DMS53 treated with DMSO at 0.1 percent for 48 hours (cell line): ENCODE results near the gene TRIM44.

Source experiments
- DNase-seq: peaks from one replicate; lab custom pipeline; 2025; ENCODE audit not compliant: unreplicated experiment; lab: John Stamatoyannopoulos, UW

Gene TRIM44

GRCh38 chr11:35671396-35672127, 9.0 kb downstream of the TRIM44 start:
- DNase-seq, result no peak

GRCh38 chr11:35672608-35673007, 10.0 kb downstream of the TRIM44 start:
- DNase-seq, result no peak

GRCh38 chr11:35675901-35676610, 13.5 kb downstream of the TRIM44 start:
- no peak for DNase-seq

GRCh38 chr11:35676611-35676965, 14.0 kb downstream of the TRIM44 start:
- no peak for DNase-seq

- DNase-seq, result no peak
Measured at GRCh38 chr11:35677904-35678303, 15.3 kb downstream of the TRIM44 start.

DNA sequence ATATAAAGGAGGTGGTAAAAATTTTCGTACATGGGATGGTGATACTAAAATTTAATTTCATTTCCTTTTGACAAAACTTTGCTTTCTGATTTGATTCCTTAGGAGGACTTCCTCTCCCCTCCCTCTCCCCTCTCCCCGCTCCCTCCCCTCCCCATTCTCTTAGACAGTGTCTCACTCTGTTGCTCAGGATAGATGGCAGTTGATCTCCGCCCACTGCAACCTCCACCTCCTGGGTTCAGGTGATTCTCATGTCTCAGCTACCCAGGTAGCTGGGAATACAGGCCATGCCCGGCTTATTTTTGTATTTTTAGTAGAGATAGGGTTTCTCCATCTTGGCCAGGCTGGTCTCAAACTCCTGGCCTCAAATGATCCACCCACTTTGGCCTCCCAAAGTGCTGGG, 15.9 kb downstream of the TRIM44 start:
- DNase-seq, result no peak

- DNase-seq, result no peak
Measured at GRCh38 chr11:35678975-35679374, 16.4 kb downstream of the TRIM44 start.

- no peak for DNase-seq
Measured at GRCh38 chr11:35680506-35680905, 17.9 kb downstream of the TRIM44 start.

DNA sequence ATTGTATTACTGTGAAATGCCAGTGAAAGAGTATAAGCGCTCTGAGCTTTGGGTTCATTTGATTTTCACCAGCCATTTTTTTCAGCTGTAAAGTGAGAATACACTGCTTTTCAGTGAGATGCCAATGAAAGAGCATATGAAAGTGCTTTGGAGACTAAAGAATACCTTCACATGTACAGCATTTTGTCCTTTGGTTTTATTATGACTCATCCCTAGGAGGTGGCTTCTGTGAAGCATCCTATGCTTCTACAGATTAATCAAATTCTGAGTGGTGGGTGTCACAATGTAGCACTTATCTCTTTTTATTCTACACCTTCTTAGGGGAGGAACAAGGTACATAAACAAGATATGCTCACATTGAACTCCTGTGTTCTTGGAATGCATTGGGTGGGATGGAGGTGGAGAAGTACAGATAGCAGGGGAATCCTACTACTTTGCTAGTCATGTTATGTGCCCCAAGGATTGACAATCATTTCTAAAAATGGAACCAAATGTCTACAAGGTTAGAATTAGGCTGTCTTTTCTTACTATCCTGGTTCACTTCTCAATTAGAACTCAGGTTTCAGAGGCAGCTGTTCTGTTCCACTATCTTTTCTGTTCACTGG, 18.7 kb downstream of the TRIM44 start:
- DNase-seq, result no peak

GRCh38 chr11:35682230-35683173, 19.9 kb downstream of the TRIM44 start:
- no peak for DNase-seq

DNA sequence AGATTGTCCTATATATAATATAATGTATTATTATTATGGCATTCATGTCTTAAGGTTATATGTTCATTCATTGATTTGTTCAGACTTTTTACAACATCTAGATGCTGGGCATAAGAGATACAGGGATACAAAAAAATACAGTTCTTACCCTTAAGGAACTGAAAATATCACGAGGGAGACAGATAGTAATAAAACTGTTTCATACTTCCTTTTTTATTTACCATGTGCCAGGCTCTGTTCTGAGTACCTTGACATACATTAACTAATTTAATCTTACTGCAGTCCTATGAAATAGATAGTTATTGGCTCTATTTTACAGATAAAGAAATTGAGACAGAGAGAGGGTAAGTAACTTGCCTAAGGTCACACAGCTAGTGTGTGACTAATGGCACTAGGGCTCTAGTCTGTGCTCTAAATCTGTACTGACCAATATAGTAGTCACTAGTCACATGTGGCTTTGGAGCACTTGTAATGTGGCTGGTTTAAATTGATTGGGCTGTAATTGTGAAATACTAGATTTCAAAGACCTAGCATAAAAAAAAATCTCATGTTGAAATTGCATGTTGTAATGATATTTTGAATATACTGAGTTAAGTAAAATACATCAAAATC, 21.3 kb downstream of the TRIM44 start:
- no peak for DNase-seq

- DNase-seq, result no peak
Measured at GRCh38 chr11:35688023-35688422, 25.4 kb downstream of the TRIM44 start.

- DNase-seq, result no peak
Measured at GRCh38 chr11:35689081-35689996, 26.8 kb downstream of the TRIM44 start.

DNA sequence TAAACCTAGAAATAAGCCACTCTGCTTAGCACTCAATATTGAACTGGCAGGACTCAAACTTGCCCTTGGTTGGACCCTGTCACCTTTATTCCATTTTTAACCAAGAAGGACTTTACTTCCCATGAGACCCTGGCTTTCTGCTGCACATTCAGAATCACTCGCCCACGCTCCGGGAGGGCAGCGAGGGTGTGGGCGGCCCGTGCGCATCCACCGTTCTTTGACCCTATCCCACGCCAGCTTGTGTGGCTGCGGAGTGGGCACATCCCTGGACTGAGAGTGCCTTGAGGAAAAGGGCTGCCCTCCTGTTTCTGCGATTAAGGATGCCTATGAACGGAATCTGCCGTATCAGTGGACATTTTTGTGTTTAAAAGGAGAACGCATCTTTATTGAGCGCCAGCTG, 39.6 kb downstream of the TRIM44 start:
- no peak for DNase-seq

- DNase-seq, result no peak
Measured at GRCh38 chr11:35709376-35709775, 46.8 kb downstream of the TRIM44 start.

GRCh38 chr11:35711173-35711910, 48.8 kb downstream of the TRIM44 start:
- peak; percentile 2 for DNase-seq

GRCh38 chr11:35711924-35712323, 49.3 kb downstream of the TRIM44 start:
- no peak for DNase-seq

DNA sequence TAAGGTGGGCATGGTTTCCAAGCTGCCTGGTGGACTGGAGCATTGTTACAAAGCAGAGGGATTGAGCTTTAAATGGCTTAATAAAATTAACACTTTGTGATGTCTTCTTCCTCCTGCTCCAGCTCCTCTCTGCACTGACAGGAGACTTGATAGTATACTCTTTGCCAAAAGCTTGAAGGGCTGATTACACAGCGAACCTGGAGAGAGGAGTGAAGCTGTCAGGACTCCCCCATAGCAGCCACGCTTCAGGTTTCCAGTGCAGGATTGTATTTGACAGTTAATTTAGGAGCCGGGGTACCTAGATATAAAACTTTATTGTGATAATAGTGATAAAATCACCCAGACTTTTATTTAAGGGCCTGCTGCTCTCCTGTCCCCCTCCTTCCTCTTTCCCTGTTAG, 50.0 kb downstream of the TRIM44 start:
- no peak for DNase-seq
